HG03457 (cell line): Measurements from ENCODE around the gene TPPP2.

Experiments
- ATAC-seq: cut with Tn5 transposase; IDR thresholded peaks from one replicate; pipeline ENCODE4 v1.9.1; 2021; ENCODE audit warnings: moderate number of reproducible peaks; ENCODE audit not compliant: unreplicated experiment

The TPPP2 gene

DNA sequence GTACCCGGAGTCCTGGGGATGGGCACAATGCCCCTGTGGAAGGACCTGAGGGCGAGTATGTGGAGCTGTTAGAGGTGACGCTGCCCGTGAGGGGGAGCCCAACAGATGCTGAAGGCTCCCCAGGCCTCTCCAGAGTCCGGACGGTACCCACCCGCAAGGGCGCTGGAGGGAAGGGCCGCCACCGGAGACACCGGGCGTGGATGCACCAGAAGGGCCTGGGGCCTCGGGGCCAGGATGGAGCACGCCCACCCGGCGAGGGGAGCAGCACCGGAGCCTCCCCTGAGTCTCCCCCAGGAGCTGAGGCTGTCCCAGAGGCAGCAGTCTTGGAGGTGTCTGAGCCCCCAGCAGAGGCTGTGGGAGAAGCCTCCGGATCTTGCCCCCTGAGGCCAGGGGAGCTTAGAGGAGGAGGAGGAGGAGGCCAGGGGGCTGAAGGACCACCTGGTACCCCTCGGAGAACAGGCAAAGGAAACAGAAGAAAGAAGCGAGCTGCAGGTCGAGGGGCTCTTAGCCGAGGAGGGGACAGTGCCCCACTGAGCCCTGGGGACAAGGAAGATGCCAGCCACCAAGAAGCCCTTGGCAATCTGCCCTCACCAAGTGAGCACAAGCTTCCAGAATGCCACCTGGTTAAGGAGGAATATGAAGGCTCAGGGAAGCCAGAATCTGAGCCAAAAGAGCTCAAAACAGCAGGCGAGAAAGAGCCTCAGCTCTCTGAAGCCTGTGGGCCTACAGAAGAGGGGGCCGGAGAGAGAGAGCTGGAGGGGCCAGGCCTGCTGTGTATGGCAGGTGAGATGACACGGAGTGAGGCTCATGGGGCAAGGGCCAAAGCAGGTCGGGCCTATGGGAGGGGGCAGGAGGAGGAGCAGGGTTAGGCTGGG, 44.6 kb downstream of the TPPP2 start:
- no peak for ATAC-seq

GRCh38 chr14:21075719-21076437, 45.9 kb downstream of the TPPP2 start:
- no peak for ATAC-seq

DNA sequence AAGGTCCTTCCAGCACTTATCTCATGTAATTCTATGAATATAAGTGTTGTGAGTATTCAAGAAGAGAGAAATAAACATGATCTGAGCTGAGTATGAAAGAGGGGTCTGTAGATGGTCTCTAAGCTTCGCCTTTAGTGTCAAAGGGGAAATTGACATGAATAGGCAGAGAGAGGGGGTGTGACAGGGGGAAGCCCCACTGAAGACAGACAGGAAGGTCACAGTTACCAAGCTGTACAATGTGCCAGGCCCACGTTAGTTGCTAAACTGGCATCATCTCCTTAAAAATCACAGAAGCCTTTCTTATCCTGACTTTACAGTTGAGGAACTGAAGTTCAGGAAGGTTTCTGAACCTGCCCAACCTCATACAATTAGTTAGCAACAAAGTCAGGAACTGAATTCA, 47.7 kb downstream of the TPPP2 start:
- ATAC-seq = no peak

DNA sequence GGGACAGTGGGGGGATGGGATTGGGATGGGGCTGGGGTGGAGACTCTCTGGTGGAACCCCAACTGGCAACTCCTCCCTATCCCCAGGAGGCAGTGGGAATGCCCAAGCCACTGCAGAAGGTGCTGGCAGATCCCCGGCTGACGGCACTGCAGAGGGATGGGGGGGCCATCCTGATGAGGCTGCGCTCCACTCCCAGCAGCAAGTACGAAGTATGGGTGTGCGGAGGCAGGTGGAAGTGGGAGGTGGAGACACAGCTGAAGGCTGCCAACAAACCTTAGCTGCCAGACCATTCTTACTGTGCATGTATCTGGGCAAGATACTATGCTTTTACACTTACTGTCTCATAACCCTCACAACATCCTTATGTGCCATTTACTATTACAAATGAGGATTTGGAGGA, 48.3 kb downstream of the TPPP2 start:
- ATAC-seq = no peak

GRCh38 chr14:21078726-21079125, 48.7 kb downstream of the TPPP2 start:
- no peak for ATAC-seq

DNA sequence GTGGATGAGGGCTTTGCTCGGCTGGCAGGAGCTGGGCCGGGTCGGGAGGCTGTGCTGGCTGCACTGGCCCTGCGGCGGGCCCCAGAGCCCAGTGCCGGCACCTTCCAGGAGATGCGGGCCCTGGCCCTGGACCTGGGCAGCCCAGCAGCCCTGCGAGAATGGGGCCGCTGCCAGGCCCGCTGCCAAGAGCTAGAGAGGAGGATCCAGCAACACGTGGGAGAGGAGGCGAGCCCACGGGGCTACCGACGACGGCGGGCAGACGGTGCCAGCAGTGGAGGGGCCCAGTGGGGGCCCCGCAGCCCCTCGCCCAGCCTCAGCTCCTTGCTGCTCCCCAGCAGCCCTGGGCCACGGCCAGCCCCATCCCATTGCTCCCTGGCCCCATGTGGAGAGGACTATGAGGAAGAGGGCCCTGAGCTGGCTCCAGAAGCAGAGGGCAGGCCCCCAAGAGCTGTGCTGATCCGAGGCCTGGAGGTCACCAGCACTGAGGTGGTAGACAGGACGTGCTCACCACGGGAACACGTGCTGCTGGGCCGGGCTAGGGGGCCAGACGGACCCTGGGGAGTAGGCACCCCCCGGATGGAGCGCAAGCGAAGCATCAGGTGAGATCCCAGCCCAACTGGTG, 51.6 kb downstream of the TPPP2 start:
- no peak for ATAC-seq
